GM23338 (cell line): ENCODE data around the gene CIRBP.

Experiments
- CREB1 ChIP-seq: fragments of 250-450 bp; sonication (Bioruptor Pico); IDR thresholded peaks from 2 replicates; pipeline ENCODE4 v1.5.0; 2020; ENCODE audit warnings: low read depth, mild to moderate bottlenecking, moderate library complexity
- CTCF ChIP-seq, 2 experiments: fragments of 200-600 bp in 1 of 2; sonication (generic) in 1 of 2; conservative IDR thresholded peaks; 2 replicates each; pipeline versions ENCODE4 v1.5.1 to v1.6.1; 2016 to 2017; ENCODE audit warnings: antibody characterized with exemption in 2 of 2, low read depth in 2 of 2, mild to moderate bottlenecking in 2 of 2, moderate library complexity in 1 of 2
- EZH2 ChIP-seq: fragments of 200-600 bp; sonication (generic); IDR thresholded peaks from one replicate; pipeline ENCODE4 v1.8.0; 2017; ENCODE audit warnings: antibody characterized with exemption, mild to moderate bottlenecking, low read depth; ENCODE audit not compliant: unreplicated experiment
- EZH2phosphoT487 ChIP-seq: fragments of 200-600 bp; sonication (generic); IDR thresholded peaks from one replicate; pipeline ENCODE4 v1.8.1; 2018; ENCODE audit warnings: antibody characterized with exemption; ENCODE audit not compliant: unreplicated experiment
- JUNB ChIP-seq: IDR thresholded peaks from one replicate; pipeline ENCODE4 v1.6.1; 2016; ENCODE audit warnings: antibody characterized with exemption; ENCODE audit not compliant: unreplicated experiment
- NANOG ChIP-seq: IDR thresholded peaks from 2 replicates; pipeline ENCODE4 v1.6.1; 2016; ENCODE audit warnings: antibody characterized with exemption, borderline replicate concordance
- POLR2AphosphoS5 ChIP-seq: IDR thresholded peaks from 2 replicates; pipeline ENCODE4 v1.6.1; 2016; ENCODE audit warnings: antibody characterized with exemption, low read depth
- REST ChIP-seq: IDR thresholded peaks from one replicate; pipeline ENCODE4 v1.6.1; 2018; ENCODE audit warnings: antibody characterized with exemption; ENCODE audit not compliant: unreplicated experiment

GRCh38 chr19:1229924-1230782 lies 39.0 kb upstream of the CIRBP start:
- no peak for TF ChIP-seq POLR2AphosphoS5
- no peak for TF ChIP-seq CTCF (conservative IDR thresholded peaks at IDR 0.05; ENCODE audit: low read depth in 2 of 2)
- no peak for TF ChIP-seq EZH2
- no peak for TF ChIP-seq REST
- TF ChIP-seq NANOG, result no peak
- no peak for TF ChIP-seq JUNB
- no peak for TF ChIP-seq CREB1 (CRISPR knock-in tag)
- no peak for TF ChIP-seq EZH2phosphoT487
